DMS 273 (cell line): ENCODE measurements around the gene TMEM236.

ENCODE experiments used
- DNase-seq: peaks from one replicate; lab custom pipeline; 2025; ENCODE audit not compliant: unreplicated experiment; lab: John Stamatoyannopoulos, UW

The TMEM236 gene

GRCh38 chr10:17784688-17785087 lies 32.7 kb downstream of the TMEM236 start:
- peak; percentile 30 for DNase-seq

DNA sequence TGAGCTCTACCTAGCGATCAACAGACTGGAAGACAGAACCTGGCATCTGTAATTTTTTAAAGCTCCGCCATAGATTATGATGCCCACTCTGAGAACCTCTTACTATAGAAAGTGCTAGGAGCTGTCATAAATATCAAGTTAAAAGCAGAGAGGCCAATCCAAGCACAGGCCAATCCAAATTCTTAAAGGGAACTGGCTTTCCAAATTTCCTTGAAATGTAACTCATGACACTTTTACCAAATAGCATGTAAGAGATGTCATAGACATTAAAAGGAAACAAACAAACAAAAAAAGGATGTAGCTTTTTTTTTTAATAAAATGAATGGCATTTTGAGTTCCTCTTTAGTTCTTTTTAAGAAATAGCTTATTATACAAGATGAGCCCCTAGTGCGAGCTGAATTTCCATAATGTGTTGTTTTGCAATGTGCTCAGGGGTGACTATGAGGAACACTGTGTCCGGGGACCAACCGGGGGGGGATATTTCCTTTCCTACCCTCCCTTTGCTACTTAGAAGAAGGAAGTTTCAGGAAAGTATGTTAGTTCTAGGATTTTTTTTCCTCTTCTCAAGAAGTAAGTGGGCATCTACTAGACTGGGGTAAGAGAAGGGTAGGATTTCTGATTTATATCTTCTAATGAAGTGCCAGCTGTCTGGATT lies 33.4 kb downstream of the TMEM236 start:
- peak; percentile 45 for DNase-seq

GRCh38 chr10:17787087-17787961 lies 35.3 kb downstream of the TMEM236 start:
- peak; percentile 53 for DNase-seq

DNA sequence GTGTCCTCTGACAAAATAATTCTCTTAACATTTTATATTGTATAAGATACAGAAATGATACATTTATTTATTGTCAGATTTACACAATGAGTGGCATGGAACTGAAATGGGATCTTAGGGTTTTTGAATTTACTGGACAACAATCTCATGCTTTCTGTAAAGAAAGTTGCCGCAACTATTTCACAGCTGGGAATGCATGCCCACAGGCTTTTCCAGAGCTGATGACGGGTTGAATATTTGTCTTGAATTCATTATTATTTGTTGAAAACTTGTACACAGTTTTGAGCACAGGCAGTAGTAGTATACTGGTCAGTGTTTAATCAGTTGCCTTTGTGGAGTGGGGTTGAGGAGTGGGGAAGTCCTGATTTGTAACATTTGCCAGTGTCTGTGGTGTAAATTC lies 36.6 kb downstream of the TMEM236 start:
- DNase-seq: no peak

DNA sequence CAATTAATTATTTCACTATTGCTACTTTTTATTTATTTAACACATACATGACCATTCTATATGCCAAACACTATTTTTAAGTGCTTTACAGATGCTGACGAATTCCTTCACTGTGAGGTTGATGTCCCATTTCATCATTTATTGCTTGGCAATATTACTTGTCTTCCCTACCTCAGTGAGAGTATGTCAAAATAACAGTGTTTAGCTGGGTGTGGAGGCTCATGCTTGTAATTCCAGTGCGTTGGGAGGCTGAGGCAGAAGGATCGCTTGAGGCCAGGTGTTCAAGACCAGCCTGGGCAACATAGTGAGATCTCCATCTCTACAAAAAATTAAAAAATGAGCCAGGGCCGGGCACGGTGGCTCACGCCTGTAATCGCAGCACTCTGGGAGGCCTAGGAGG lies 37.4 kb downstream of the TMEM236 start:
- no peak for DNase-seq

GRCh38 chr10:17790651-17791050 lies 38.6 kb downstream of the TMEM236 start:
- DNase-seq: no peak

- DNase-seq: no peak
Measured at GRCh38 chr10:17792991-17793390, 41.0 kb downstream of the TMEM236 start.

DNA sequence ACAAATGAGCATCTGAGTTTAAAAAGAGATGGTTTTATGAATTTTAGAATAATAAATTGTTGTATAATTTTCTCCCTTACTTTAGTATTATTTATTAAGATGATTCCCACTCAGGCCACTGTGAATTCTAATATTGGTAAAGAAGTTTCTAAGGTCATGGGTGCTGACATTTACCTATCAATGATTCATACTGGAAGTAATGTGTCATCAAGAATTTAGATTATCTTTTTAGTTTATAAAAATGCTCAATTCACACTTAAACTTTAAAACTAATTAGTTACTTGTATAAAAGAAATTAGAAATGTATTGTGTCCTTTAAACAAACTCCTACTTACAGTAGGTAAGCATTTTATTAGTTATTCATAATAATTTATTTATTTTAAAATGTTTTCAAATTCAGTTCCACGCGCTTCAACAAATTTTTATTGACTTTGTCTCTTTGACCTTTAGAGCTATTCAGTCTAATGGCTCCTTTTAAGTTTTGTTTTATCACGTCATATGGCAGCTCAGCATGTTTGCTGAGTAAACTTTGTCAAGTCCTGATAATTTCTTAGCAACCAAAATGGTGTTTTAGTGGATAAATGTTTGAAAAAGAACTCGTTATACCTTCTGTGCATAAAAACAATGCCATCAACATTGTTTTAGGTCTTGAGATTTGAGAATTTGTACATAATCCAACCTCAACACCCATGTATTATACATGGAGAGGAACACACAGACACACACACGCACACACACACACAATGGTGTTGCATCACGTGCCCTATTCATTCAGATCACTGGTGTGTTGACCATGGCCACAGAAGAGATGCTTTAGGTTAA lies 42.0 kb downstream of the TMEM236 start:
- no peak for DNase-seq

DNA sequence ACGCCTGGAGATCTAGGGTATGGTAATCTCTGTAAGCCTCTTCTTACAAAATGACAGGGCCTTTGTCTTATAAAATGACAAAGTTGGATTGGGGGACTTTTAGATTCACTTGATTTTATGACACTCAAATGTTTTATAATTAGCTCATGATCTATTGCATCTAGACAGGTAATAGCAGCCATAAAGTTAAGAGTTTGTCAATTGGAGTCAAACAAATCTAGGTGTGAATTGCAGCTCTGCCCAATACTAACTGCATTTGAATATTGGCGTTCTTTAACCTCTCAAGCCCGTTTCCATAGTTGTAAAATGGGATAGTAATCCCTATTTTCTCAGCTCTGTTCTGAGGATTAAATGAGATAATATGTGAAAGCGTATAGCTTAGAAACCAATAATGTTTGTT lies 43.1 kb downstream of the TMEM236 start:
- DNase-seq: no peak

- DNase-seq: no peak
Measured at GRCh38 chr10:17795813-17796594, 44.0 kb downstream of the TMEM236 start.

DNA sequence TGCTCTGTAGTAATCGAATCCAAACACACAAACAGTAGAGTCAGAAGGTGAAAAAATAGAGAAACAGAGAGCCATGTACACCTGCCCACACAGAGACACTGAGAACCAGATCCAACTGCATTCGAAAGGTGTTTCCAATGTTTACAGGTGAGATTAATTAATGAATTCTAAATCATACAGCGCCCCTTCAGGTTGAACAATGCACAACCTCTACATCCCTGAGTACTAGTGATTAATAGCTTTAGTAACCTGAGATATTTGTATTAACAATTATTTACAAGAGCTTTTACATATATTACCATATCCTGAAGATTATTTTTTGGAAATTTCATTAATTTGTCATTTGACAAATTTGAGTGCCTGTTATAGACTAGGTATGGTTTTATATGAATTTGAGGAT lies 49.5 kb downstream of the TMEM236 start:
- no peak for DNase-seq

DNA sequence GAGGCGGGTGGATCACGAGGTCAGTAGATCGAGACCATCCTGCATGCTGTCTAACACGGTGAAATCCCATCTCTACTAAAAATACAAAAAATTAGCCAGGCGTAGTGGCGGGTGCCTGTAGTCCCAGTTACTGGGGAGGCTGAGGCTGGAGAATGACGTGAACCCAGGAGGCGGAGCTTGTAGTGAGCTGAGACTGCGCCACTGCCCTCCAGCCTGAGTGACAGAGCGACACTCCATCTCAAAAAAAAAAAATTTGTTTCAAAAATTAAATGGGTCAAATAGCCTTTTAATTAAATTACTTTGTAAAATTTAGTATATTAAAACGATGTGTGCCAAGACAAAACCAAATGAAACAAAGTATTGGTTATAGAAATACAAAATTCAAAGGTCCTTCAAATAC lies 50.3 kb downstream of the TMEM236 start:
- DNase-seq: no peak

- no peak for DNase-seq
Measured at GRCh38 chr10:17802976-17803375, 51.0 kb downstream of the TMEM236 start.

DNA sequence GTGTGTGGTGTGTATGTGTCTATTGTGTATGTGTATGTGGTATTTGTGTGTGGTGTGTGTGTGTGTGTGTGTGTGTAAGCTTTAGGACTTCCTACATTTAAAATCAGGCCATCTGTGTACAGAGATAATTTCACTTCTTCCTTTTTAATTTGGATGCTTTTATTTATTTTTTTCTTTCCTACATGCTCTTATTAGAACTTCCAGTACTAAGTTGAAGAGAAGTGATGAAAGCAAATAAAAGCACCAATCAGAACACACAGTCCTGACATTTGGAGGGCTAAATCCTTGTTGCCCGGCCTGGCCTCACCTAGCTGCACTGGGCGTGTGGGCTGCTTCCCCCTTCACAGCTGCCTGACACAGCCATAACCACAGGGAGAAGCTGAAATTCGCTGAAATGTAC lies 53.3 kb downstream of the TMEM236 start:
- no peak for DNase-seq

GRCh38 chr10:17805921-17806577 lies 54.0 kb downstream of the TMEM236 start:
- peak; percentile 52 for DNase-seq

- no peak for DNase-seq
Measured at GRCh38 chr10:17808971-17809841, 57.2 kb downstream of the TMEM236 start, which contains the start of gene MRC1. Gene MRC1 (plus strand): TSS chr10:17809348. CDS start chr10:17809466, 118 bp downstream.

- peak; percentile 44 for DNase-seq
Measured at GRCh38 chr10:17811146-17811865, 59.3 kb downstream of the TMEM236 start.

- DNase-seq: no peak
Measured at GRCh38 chr10:17814973-17815372, 63.0 kb downstream of the TMEM236 start.

GRCh38 chr10:17816199-17816598 lies 64.2 kb downstream of the TMEM236 start:
- DNase-seq: no peak
